GM21360 (cell line): Measurements from ENCODE around the gene BAG5.

Experiments used
- ATAC-seq: cut with Tn5 transposase; IDR thresholded peaks from one replicate; pipeline ENCODE4 v1.9.1; 2021; ENCODE audit warnings: mild to moderate bottlenecking, moderate library complexity; ENCODE audit not compliant: unreplicated experiment

Gene BAG5

GRCh38 chr14:103547455-103547940, 15.0 kb downstream of the BAG5 start:
- no peak for ATAC-seq

- ATAC-seq, result no peak
Measured at GRCh38 chr14:103546652-103547454, 15.6 kb downstream of the BAG5 start.

- ATAC-seq, result no peak
Measured at GRCh38 chr14:103545915-103546651, 16.4 kb downstream of the BAG5 start.

DNA sequence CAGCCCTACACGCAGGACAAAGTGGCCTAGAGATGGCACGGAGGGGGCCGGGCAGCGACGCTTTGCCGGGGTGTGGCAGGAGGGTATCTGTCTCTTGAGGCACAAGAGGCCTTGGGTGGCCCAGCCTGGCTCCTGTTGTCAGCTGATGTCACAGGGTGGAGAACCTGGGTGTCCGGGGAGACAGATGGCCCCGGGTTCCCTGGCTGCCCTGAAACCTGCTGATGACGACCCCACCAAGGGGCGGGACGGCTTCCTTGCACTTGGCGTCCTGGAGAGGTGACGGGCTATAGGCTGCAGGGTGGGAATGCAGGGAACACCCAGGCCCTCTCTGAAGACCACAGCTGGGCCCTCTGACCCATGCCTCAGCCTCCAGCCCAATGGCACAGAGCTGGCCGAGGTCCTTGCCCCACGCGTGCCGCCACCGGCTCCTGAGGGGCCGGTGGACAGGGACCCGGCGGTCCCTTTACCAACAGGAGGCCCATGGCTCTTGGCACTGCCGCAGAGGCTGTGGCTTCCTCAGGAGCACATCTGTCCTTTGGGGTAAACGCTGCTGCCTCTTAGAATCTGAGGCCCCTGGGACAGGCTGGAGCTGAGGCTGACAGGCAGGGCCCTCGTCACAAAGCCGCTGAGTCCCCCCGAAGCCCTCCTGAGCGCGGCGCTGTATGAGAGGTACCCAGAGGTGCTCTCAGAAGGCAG, 17.1 kb downstream of the BAG5 start:
- no peak for ATAC-seq

- ATAC-seq, result no peak
Measured at GRCh38 chr14:103544388-103545218, 17.9 kb downstream of the BAG5 start.

GRCh38 chr14:103543721-103544387, 18.6 kb downstream of the BAG5 start:
- no peak for ATAC-seq

GRCh38 chr14:103543140-103543539, 19.3 kb downstream of the BAG5 start:
- no peak for ATAC-seq

GRCh38 chr14:103542605-103543088, 19.8 kb downstream of the BAG5 start:
- ATAC-seq, result no peak

GRCh38 chr14:103541709-103542604, 20.5 kb downstream of the BAG5 start:
- ATAC-seq, result no peak

- no peak for ATAC-seq
Measured at GRCh38 chr14:103540821-103541708, 21.4 kb downstream of the BAG5 start.

DNA sequence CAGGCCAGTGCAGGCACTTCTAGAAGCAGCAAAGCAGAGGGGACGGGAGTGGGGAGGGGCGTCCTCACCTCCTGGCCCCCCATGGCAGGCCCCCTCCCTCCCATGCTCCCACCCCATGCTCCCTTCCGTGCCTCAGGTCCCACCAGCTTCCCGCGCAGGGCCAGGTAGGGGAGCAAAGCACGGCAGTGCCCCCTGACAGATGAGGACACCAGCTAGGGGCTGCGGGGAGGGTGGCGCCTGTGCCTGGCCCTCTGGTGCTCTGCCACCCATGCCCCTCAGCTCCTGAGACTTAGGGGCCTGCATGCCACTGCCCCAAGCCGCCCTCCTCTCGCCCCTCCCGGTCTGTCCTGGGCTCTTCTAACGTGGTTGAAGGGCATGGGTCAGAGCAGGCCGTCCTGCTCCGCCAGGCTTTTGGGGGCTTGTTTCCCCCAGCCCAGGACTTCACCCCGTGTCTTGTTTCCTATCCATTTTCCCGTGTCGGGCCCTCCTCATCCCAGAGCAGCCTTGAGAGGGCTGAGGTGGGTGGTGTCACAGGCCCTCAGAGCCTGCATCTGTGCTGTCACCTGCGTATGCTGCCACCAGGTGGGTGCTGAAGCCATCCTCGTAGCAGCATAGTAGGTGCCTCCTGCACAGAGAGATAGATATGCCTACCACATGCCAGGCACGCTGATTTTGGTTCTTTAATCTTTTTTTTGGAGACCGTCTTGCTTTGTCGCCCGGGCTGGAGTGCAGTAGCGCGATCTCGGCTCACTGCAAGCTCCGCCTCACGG, 23.2 kb downstream of the BAG5 start:
- no peak for ATAC-seq

DNA sequence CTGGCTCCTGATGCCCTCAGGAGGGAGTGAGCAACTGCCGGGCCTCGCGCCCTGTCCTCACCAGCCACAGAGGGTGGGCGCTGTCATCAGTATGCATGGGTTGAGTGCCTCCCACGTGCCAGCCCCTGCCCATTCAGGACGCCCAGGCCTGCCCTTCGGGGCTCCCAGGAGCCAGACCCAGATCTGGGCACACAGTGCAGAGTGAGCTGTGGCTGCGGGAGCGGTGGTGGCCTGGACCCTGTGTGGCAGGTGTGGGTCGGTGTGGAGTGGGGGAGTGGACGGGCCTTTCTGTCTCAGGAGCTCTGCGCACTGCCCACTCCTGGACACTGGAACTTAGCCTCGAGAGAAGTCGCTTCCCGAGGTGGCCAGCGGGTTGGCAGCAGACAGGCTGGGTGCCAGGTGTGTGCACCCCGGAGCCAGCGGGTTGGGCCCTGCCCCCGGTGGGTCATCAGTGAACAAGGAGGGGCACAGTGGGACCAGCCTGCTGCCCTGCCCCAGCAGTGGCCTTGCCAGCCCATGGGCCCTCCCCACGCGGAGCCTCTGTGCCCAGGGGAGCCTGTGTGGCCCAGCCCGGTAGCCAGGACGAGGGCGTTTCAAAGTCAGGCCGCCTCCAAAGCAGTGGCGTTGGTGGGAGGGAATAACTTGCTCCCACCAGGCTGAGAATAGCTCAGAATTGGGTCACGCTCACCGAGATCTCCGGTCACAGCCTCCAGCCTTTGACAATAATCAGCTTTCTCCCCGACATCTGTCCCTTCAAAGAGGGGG, 24.0 kb downstream of the BAG5 start:
- no peak for ATAC-seq

DNA sequence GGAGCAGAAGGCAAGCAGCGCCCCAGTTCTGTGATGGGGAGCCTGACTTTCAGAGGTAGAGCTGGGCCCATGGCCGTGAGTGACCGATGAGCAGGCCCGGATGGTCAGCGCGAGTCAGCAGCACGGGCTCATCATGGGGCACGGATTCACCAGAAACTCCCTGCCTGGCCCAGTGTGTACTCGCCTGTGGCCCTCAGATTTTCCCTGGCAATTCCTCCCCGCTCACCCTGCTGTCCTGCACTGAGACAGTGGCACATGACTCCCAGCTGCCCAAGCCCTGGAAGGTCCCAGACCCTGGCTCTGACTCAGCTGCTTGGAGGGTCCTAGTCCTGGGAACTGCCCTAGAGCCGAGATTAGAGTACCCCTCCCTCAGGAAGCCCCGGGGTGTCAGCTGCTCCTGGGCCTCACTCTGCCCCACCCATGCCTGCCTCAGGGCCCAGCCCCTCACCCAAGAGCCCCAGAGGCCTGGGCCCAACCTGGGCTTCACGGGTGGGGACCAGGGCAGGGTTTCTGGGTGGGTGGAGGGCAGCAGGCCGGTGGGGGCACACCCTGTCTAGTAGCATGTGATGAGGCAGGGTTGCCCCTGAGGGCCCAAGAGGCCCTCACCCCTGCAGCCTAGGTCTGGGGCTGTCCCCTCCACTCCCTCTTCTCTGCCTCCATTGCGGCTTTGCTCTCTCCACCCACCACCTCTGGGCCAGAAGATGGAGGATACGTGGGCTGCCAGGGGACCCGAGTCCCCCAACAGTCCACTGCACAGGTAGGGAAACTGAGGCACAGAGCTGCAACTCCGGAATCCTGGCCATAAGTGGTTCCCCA, 25.1 kb downstream of the BAG5 start:
- ATAC-seq, result no peak

DNA sequence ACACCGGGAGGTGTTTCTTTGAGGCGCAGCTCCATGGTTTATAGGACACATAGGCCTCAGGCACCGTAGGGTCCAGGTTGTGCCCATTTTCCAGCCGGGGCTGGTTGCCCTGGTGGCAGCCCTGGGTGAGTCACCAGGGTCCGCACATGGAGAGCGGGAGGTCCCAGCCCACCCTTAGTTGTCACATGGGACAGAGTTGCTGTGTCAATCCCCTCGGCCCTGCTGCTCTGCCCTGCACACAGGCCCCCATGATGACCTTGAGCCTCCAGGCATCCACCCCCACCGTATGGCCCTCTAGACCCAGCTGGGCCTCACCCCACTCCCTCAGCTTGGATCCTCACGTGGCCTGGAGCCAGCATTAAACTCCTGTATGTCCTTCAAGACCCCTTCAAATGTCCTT, 25.8 kb downstream of the BAG5 start:
- no peak for ATAC-seq

GRCh38 chr14:103535891-103536565, 26.4 kb downstream of the BAG5 start:
- ATAC-seq, result no peak
